ENCODE data around the gene VARS2.

DNA sequence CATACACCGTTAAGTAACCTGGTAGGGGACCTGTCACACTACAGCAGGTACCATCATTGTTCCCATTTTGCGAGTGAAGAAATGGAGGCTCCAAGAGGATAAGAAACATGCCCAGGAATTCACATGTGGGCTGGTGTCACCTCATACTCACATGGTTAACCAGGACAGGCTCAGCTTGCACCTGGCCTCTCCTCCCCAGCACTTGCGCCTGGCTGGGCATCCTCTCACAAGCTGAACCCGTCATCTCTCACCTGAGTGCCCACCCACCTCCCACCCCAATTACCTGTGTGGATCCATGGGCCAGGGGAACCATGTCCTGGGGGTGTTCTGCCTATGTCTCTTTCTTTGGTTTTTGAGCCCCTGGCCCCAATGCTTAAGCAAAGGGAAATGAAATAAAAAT, 16.5 kb downstream of the VARS2 start:
- TF ChIP-seq, protein P1, sequence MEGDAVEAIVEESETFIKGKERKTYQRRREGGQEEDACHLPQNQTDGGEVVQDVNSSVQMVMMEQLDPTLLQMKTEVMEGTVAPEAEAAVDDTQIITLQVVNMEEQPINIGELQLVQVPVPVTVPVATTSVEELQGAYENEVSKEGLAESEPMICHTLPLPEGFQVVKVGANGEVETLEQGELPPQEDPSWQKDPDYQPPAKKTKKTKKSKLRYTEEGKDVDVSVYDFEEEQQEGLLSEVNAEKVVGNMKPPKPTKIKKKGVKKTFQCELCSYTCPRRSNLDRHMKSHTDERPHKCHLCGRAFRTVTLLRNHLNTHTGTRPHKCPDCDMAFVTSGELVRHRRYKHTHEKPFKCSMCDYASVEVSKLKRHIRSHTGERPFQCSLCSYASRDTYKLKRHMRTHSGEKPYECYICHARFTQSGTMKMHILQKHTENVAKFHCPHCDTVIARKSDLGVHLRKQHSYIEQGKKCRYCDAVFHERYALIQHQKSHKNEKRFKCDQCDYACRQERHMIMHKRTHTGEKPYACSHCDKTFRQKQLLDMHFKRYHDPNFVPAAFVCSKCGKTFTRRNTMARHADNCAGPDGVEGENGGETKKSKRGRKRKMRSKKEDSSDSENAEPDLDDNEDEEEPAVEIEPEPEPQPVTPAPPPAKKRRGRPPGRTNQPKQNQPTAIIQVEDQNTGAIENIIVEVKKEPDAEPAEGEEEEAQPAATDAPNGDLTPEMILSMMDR (IDR thresholded peaks at IDR 0.05; ENCODE audit: poor library complexity) = no peak
- TF ChIP-seq EZH2 (IDR thresholded peaks at IDR 0.05; ENCODE audit: borderline replicate concordance) = no peak
